HL-60 (cell line): ENCODE measurements around the gene LRRN4CL.
A peak's percentile ranks its signal among the peaks of the same experiment; 100 is the strongest.

Experiments
- DNase-seq, 2 experiments: peaks; one replicate each; pipeline ENCODE4 v3.0.0-alpha.2; 2010 to 2020; ENCODE audit warnings: low read depth in 1 of 2, low spot score in 1 of 2
- H3K27ac ChIP-seq: fragments of 250-450 bp; sonication (Bioruptor Pico); replicated peaks from 2 replicates; pipeline ENCODE4 v1.5.1; 2020; ENCODE audit warnings: mild to moderate bottlenecking, moderate library complexity
- H3K27me3 ChIP-seq: fragments of 250-450 bp; sonication (Bioruptor Pico); 2 replicates; pipeline ENCODE4 v1.5.1; 2021; ENCODE audit warnings: mild to moderate bottlenecking, moderate library complexity; ENCODE audit not compliant: insufficient read depth, poor library complexity, severe bottlenecking
- H3K4me3 ChIP-seq: replicated peaks from 2 replicates; pipeline ENCODE4 v1.5.1; 2011; ENCODE audit warnings: mild to moderate bottlenecking, control low read depth, low read length; ENCODE audit not compliant: insufficient read depth
- GABPA ChIP-seq: IDR thresholded peaks from 2 replicates; pipeline ENCODE4 v1.6.1; 2012; ENCODE audit warnings: low read depth
- POLR2AphosphoS5 ChIP-seq: IDR thresholded peaks from 2 replicates; pipeline ENCODE4 v1.6.1; 2012; ENCODE audit warnings: low read depth
- SPI1 ChIP-seq: IDR thresholded peaks from 2 replicates; pipeline ENCODE4 v1.6.1; 2012; ENCODE audit warnings: low read depth, mild to moderate bottlenecking, borderline replicate concordance
- TF ChIP-seq, protein P1 (sequence below): IDR thresholded peaks from 2 replicates; pipeline ENCODE4 v1.6.1; 2012; ENCODE audit warnings: low read depth; ENCODE audit not compliant: insufficient replicate concordance
- TF ChIP-seq, protein P2 (sequence below): IDR thresholded peaks from one replicate; pipeline ENCODE4 v1.5.1; 2011; ENCODE audit warnings: low read length, control low read depth, inconsistent platforms; ENCODE audit not compliant: insufficient read depth

LRRN4CL gene

DNA sequence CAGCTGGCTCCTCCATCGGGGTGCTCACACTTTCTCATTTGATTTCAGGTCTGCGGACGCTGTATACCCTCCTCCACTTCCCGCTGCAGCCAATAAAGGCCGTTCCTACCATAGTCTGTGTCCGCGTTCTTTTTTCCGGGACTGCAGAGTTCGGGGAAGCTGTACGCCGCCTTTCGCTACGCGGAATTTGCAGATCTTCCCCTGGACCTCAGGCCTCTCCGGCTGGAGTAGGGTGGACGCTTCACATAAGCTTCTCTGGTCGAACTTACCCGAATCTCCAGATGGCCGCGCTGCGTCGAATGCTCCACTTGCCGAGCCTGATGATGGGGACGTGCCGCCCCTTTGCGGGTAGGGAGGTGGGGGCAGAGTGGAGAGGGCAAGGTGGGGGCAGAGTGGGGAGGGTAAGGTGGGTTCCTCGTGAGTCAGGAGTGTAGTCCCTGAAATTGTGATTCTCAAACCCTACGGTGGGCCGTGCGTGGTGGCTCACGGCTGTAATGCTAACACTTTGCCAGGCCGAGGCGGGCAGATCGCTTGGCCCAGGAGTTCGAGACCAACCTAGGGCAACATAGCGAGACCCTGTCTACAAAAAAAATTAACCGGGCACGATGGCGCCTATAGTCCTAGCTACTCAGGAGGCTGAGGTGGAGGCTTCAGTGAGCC is 23.6 kb downstream of the LRRN4CL start:
- peak overlapping the region; percentile 72 for H3K4me3 ChIP-seq
- TF ChIP-seq, protein P1, sequence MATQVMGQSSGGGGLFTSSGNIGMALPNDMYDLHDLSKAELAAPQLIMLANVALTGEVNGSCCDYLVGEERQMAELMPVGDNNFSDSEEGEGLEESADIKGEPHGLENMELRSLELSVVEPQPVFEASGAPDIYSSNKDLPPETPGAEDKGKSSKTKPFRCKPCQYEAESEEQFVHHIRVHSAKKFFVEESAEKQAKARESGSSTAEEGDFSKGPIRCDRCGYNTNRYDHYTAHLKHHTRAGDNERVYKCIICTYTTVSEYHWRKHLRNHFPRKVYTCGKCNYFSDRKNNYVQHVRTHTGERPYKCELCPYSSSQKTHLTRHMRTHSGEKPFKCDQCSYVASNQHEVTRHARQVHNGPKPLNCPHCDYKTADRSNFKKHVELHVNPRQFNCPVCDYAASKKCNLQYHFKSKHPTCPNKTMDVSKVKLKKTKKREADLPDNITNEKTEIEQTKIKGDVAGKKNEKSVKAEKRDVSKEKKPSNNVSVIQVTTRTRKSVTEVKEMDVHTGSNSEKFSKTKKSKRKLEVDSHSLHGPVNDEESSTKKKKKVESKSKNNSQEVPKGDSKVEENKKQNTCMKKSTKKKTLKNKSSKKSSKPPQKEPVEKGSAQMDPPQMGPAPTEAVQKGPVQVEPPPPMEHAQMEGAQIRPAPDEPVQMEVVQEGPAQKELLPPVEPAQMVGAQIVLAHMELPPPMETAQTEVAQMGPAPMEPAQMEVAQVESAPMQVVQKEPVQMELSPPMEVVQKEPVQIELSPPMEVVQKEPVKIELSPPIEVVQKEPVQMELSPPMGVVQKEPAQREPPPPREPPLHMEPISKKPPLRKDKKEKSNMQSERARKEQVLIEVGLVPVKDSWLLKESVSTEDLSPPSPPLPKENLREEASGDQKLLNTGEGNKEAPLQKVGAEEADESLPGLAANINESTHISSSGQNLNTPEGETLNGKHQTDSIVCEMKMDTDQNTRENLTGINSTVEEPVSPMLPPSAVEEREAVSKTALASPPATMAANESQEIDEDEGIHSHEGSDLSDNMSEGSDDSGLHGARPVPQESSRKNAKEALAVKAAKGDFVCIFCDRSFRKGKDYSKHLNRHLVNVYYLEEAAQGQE, result no peak
- peak; percentile 64; the same call in 1 of the 2 replicates for TF ChIP-seq POLR2AphosphoS5
- TF ChIP-seq SPI1, result no peak
- peak; percentile 54 to 75 for DNase-seq
- H3K27ac ChIP-seq, result peak overlapping the region; percentile 78
- no peaks in the 10 kb centered on the region for H3K27me3 ChIP-seq

DNA sequence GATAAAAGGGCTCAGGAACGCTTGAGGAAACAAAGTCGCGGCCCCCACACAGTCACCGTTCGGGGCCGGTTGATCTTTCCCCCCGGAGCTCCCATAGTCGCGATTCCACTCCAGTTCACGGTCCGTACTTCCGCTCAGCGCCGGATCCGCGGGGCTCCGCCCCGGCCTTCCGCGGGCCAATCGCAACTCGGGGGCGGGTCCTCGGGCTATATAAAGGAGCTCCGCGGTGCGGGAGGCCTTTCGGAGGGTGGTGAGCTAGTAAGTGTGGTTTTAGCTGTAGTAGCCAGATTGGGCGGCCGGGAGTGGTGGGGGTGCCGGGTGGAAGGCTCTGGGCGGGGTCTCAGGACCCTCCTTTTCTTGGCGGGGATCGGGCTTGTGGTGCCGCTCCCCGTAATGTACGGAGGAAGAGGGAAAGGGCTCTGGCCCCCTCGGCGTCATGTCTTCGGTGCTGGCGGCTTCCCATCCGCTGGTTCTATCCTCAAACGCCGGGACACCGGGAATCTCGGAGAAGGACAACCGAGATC is 24.2 kb downstream of the LRRN4CL start, which contains the start of the genes C11orf98 and CSKMT:
Gene C11orf98, minus strand, starts transcription at position 136 of the 524 bp plus-strand sequence. Its CDS starts 41 bp downstream, at position 95.
Gene CSKMT, plus strand, starts transcription at position 238 of the 524 bp plus-strand sequence. CDS start 568 bp downstream, outside the sequence.
- Histone ChIP-seq H3K27ac (peak within 1 kb of the TSS; percentile 78), H3K4me3 (peak within 1 kb of the TSS; percentile 72), H3K27me3 (no peaks in the 10 kb centered on the region)
- TF ChIP-seq POLR2AphosphoS5 (peak; percentile 99), SPI1 (peak; percentile 58; the same call in 1 of the 2 replicates), GABPA (peak; percentile 64; the same call in 1 of the 2 replicates)
- TF ChIP-seq, protein P1, result peak; percentile 77
- TF ChIP-seq, protein P2, sequence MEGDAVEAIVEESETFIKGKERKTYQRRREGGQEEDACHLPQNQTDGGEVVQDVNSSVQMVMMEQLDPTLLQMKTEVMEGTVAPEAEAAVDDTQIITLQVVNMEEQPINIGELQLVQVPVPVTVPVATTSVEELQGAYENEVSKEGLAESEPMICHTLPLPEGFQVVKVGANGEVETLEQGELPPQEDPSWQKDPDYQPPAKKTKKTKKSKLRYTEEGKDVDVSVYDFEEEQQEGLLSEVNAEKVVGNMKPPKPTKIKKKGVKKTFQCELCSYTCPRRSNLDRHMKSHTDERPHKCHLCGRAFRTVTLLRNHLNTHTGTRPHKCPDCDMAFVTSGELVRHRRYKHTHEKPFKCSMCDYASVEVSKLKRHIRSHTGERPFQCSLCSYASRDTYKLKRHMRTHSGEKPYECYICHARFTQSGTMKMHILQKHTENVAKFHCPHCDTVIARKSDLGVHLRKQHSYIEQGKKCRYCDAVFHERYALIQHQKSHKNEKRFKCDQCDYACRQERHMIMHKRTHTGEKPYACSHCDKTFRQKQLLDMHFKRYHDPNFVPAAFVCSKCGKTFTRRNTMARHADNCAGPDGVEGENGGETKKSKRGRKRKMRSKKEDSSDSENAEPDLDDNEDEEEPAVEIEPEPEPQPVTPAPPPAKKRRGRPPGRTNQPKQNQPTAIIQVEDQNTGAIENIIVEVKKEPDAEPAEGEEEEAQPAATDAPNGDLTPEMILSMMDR, result no peak
- DNase-seq, result peak; percentile 90 to 96

DNA sequence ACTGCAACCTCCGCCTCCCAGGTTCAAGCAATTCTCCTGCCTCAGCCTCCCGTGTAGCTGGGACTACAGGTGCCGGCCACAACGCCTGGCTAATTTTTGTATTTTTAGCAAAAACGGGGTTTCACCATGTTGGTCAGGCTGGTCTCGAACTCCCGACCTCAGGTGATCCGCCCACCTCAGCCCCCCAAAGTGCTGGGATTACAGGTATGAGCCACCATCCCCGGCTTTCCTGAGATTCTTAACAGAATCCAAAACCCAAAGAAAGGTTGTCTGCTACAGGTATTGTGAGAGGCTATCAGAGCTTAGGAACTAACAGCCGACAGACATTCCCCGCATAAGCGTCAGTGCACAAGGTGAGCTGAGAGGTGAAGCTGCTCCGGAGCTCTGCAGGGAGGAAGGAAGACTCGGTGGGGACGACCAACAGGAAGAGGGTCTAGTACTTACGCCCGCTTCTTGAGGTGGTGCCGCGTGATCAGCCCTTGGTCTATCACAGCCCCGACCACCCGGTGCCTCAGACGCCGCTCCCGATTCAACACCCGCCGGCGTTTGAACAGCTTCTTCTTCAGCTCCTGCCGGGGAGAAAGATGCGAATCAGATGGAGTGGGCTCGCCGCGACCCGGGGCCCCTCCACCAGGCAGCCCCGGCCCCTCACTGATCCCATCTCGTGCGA is 24.8 kb downstream of the LRRN4CL start:
- Histone ChIP-seq H3K27ac (peak overlapping the region; percentile 78), H3K4me3 (peak overlapping the region; percentile 72), H3K27me3 (no peaks in the 10 kb centered on the region)
- DNase-seq, result peak in 1 of 2 experiments; percentile 53
- no peak for TF ChIP-seq POLR2AphosphoS5
- TF ChIP-seq, protein P1, result no peak
- TF ChIP-seq GABPA, result no peak
- TF ChIP-seq, protein P2, result no peak
- TF ChIP-seq SPI1, result no peak
